Measurements from ENCODE around the gene DPM3.
"Not testable (repeated sequence)": the region's sequence is repeated elsewhere in the genome, so short reads cannot be mapped to it uniquely, and the experiment has no call there.

Gene DPM3

DNA sequence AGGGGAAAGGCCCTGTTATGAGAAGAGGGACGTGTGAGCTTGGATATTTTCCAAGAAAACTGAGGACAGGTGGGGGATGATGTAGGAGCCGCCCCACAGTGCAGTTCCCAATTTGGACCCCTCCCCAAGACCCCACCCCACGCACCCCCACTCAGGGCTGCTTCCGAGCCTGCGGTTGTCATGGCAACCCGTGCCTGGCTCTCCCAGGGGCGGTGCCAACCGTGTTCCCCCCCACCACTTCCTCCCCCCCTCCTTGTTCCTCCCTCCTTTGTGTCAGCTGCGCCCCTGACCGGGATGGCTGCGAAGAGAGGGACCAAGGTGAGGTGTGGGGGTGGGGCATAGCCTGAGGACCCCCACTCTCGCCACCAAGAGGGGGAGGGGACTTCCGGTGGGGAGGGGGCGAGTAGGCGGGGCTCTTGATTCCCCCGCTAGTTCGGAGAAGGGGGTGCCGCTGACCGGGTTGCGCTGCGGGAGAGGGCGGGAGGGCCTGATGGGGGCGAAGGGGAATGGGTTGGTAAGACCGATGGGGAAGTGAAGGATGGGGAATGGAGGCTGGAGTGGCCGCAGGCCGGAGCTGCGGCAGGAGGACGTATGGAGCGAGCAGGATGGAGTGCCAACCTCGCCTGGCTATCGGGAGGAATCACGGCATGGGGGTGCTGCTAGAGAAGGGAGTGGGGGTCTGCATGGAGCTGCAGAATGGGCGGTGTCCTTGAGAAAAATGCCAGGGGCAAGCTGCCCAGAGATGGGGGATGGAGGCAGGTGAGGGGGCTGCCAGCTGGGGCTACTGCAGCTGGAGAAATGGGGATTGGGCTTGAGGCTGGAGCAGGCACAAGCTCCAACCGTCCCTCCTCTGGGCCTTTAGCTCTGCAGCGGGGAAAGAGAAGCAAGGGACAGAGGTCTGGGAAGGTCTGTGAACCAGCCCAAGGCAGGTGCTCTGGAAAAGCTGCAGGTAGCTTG is 34.3 kb upstream of the DPM3 start:
- peak; percentile 52 for DNase-seq

DNA sequence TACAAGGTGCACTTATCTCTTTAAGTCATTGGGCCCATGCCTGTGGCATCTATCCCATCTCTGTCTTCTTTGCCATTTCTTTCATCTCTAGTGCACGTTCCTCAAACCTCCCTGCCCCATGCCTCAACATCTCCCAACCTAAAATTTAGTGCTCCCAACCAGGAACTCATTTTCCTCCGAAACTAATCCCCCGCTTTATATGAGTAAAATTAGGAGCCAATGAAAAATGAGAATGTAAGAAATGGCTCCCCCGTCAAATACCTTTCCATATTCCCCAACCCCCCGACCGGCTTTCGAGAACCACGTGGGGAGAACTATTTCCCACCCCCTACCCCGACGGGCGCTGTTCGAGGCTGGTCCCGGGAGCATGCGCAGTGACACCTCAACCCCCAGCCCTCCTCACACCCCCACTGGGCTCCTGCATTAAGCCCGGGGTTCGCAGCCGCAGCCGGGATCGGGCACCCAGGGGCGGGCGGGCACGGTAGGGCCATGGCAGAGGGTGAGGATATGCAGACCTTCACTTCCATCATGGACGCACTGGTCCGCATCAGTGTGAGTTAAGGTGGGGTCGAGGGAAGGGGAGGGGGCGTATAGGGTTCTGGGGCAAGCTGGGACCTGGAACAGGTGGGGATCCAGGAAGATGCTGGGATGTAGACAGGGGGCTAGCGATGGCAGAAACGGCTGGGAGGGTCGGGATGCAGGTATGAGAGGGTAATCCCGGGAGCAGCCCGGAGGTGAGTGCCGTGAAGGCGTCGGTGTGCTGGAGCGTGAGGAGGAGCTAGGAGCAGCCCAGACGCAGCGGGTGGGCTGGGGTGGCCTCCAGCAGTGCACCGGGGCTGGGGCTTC is 33.4 kb upstream of the DPM3 start, which contains the start of gene TRIM46:
Gene TRIM46 (plus strand): TSS at position 372 of the 846 bp plus-strand sequence. CDS start 118 bp downstream, at position 490.
- DNase-seq, result peak; percentile 69

DNA sequence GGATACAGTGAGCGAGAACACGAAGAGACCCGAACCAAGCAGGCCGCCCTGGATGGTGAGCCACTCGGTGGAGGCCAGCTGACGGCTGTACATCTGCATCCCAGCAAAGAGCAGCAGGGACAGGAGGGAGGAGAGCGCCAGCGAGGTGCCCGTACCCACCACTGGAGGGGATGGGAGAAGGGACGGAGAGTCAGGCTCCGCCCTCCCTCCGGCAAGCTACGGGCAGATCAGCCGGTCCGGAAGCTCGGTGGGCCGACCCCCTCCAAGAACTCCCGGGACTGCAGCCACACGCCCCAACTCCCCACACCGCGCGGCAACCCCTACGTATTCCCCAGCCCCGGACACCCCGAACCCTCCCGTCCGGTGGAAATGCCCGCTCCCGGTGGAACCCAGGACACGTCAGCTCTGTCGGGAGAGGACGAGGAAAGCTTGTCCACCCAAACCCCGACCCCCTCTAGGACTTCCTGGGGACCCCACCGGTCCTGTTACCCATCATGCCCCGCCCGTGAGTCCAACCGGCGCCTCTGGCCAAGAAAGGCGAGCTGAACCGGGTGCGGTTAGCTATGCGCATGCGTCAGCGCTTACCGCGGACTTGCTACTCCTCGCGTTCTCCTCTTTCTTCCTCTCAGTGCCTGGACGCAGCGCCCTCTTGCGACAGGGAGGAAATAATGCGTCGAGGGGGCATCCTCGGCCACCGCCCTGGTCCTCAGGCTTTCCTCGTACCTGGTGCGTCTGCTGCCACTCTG is 32.6 kb upstream of the DPM3 start, which contains the start of gene KRTCAP2:
Gene KRTCAP2 (minus strand): TSS at position 573 of the 746 bp plus-strand sequence. CDS start 80 bp downstream, at position 493.
- DNase-seq, result peak; percentile 92

GRCh38 chr1:155171836-155172731 is 31.8 kb upstream of the DPM3 start:
- no peak for DNase-seq

GRCh38 chr1:155170806-155171205 is 30.5 kb upstream of the DPM3 start:
- no peak for DNase-seq

DNA sequence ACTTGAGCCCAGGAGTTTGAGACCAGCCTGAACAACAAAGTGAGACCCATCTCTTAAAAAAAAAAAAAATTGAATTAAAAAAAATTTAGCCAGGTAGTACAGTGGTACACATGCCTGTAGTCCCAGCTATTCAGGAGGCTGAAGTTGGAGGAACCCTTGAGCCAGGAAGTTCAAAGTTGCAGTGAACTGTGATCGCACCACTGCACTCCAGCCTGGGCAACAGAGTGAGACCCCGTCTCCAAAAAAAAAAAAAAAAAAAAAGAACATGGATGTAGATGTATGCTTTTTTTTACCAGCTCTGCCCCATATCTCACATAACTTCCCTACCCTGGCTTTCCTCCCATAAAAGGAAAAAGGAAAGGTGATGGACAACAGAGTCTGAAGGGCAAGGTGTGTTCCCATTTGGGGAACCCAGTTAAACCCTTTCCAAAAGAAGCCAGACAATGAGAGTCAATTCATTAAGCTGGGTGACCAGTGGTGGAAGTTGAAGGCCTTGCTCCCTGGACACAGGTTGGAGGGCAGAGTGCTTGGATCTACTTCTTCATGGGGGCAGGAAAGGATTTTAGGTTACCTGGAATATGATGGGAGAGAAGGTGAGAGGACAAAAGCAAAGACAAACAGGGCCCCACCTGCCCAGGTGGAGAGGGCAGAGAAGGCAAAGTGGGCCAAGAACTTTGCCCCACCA is 29.9 kb upstream of the DPM3 start:
- DNase-seq, result no peak

DNA sequence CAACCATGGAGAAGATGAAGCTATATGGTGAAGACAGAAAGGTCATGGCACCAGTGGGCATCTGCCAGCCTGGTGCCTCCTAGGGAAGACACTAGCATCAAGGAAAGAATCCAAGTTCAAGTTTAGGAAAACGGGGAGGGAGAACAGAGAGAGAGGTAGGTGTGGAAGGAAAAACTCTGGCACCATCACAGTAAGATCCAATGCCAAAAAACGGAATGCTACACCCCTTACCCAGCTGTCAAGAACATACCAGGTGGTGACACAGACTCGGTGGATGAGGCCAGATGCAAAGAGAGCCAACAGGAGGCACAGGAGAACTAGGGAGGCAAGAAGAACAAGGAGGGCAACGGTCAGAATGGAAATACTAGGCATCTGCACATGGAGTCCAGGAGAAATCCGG is 29.2 kb upstream of the DPM3 start:
- no peak for DNase-seq

DNA sequence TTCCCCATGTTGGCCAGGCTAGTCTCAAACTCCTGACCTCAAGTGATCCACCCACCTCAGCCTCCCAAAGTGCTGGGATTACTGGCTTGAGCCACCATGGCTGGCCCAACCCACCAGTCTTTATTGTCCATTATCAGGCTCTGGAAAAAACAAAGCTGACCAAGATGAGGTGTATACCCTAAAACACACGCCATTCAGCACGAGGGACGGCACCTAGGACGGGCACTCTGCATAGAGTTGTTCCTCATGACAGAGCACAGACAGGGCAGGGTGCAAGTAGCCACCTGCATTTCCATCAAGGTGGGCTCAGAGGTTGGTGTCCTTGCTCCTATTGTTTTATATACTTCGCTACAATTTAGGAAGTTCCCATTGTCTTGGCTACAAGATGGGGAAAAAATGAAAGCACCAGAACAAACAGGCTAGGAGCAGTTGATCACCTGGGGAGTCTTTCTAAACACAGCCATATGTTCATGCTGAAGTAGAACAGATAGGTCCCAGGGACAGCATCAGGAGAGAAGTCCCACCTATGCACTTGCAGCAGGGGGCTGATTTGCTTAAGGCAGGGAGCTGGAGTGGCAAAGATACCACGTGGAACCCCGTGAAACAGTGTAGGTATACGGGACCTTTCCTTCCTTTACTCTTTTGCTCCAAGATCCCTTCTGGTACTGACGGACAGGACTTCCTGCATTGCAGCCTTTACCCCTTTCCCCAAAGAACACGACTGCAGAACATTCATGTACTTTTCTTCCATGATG is 28.3 kb upstream of the DPM3 start:
- DNase-seq, result no peak

GRCh38 chr1:155168105-155168445 is 27.7 kb upstream of the DPM3 start:
- not testable (repeated sequence) for DNase-seq

DNA sequence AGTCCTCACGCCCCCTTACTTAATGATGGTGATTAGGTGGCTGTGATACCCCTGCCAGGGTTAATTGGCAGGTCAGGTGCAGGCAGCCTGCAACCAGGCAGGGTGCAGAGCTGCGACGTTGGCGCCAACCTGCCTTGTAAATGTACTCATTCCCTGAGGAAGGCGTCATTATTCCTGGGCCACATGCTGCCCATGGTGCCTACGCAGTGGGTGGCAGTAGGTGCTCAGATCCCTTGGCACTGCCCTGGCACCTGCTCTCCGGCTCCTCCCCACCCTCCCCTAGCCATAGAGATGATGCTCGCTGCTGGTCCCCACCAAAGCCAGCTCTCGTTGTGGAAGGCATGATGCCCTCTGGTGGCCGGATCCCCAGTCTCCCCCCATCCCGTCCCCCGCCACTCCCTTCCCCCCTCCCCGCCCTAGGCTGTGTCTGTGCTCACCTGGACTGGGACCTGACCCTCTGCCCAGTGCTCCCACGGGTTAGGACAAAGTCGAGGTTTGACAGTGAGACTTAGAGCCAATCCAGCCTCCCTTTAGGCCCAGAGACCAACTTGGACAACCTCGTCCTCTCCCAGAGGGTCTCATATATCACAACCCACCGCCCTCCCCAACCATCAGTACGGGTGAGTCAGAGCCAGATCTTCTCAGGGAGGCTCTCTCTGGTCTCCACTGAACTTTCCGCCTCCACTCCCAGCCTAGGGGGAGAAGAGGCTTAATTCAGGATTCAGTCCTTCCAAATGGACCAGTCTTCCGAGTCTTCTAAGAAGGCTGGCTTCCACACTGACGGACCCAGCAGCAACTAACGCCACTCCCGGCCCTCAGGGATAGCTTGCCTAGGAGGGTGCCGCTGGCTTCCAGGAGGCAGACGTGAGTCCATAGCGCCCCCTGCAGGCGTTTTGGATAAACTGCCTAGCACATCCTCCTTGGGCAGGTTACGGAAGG is 27.1 kb upstream of the DPM3 start:
- peak; percentile 84 for DNase-seq

GRCh38 chr1:155166471-155167165 is 26.3 kb upstream of the DPM3 start:
- no peak for DNase-seq

DNA sequence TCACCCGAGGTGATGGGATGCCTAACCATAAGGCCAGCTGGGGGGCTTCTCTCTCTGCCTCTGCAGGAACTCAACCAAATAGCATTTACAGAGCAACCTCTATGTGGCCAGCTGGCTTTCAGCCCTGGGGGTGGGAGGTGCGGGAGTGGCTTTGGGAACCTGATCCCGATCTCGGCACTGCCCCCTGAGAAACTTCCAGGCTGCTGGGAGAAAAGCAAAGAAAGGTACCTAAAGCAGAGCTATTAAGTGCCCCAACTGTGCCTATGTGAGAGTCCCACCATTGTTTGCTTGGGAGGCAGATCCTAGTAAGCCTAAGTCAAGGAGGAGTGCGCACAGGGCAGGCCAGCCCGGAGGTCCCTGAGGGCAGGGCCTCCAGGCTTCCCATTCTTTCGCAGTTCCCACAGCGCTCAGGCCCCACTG is 25.7 kb upstream of the DPM3 start:
- DNase-seq, result no peak

- not testable (repeated sequence) for DNase-seq
Observed at GRCh38 chr1:155164625-155165024, 24.3 kb upstream of the DPM3 start.

- not testable (repeated sequence) for DNase-seq
Observed at GRCh38 chr1:155163785-155164184, 23.5 kb upstream of the DPM3 start.

- DNase-seq, result not testable (repeated sequence)
Observed at GRCh38 chr1:155162631-155163030, 22.3 kb upstream of the DPM3 start.

GRCh38 chr1:155160128-155160527 is 19.8 kb upstream of the DPM3 start:
- DNase-seq, result no peak

DNA sequence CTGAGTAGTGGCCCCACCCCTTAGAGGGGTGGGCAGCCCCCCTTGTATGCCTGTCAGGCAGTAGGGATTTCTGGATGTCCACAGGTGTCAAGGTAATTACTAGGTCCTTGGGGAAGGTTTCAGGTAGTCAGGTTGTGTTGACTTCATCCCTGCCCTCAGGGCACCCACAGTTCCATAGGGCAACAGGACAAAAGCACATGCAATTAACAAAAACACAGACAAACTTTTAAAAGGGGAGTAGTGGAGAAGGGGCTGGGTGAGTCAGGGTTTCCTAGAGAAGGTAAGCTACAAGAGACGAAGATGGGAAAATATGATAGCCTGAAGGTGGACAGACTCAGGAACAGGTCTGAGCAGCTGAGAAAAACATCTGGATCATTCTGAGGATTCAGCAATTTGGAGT is 18.7 kb upstream of the DPM3 start:
- no peak for DNase-seq

DNA sequence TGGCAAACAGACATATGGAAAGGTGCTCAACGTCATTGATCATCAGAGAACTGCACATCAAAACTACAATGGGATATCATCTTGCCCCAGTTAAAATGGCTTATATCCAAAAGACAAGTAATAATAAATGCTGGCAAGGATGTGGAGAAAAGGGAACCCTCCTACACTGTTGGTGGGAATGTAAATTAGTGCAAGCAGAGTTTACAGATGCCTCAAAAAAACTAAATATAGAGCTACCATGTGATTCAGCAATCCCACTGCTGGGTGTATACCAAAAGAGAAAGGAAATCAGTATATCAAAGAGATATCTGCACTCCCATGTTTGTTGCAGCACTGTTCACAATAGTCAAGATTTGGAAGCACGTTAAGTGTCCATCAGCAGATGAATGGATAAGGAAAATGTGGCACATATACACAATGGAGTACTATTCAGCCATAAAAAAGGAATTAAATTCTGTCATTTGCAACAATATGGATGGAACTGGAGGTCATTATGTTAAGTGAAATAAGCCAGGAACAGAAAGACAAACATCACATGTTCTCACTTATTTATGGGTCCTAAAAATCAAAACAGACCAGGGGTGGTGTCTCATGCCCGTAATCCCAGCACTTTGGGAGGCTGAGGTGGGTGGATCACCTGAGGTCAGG is 15.8 kb upstream of the DPM3 start:
- DNase-seq, result not testable (repeated sequence)

Measured in activated CD8-positive, alpha-beta memory T cell treated with anti-CD3 and anti-CD28 coated beads, Interleukin-2, amount 50 U/mL, for 4 hours (primary cell).